LNCaP clone FGC (cell line): Measurements from ENCODE around the gene G6PC3.

ENCODE experiments used
- DNase-seq: peaks from one replicate; pipeline ENCODE4 v3.0.0-alpha.2; 2011; ENCODE audit warnings: low read depth
- H3K4me3 ChIP-seq: 2 replicates; pipeline ENCODE4 v1.5.1; 2011; ENCODE audit warnings: mild to moderate bottlenecking, low read depth, low read length, control low read depth
- CTCF ChIP-seq: IDR thresholded peaks from 2 replicates; pipeline ENCODE4 v1.5.1; 2012; ENCODE audit warnings: mild to moderate bottlenecking; ENCODE audit not compliant: control insufficient read depth, insufficient read depth; ENCODE audit errors: extremely low read depth

Gene G6PC3

GRCh38 chr17:44084131-44084538 is 13.6 kb downstream of the G6PC3 start:
- DNase-seq = no peak
- no peak overlapping the region for H3K4me3 ChIP-seq
- peak; percentile 19; the same call in 1 of the 2 replicates for TF ChIP-seq CTCF

- no peak overlapping the region for H3K4me3 ChIP-seq
- no peak for DNase-seq
- no peak for TF ChIP-seq CTCF
Observed at GRCh38 chr17:44084921-44085320, 14.4 kb downstream of the G6PC3 start.

GRCh38 chr17:44085908-44086307 is 15.4 kb downstream of the G6PC3 start:
- no peak for DNase-seq
- no peak overlapping the region for H3K4me3 ChIP-seq
- TF ChIP-seq CTCF = no peak

GRCh38 chr17:44086364-44087311 is 16.1 kb downstream of the G6PC3 start:
- TF ChIP-seq CTCF = no peak
- no peak overlapping the region for H3K4me3 ChIP-seq
- DNase-seq = no peak

- no peak overlapping the region for H3K4me3 ChIP-seq
- TF ChIP-seq CTCF = no peak
Observed at GRCh38 chr17:44087319-44087718, 16.8 kb downstream of the G6PC3 start.

GRCh38 chr17:44088254-44088653 is 17.7 kb downstream of the G6PC3 start:
- TF ChIP-seq CTCF = no peak
- H3K4me3 ChIP-seq = no peak overlapping the region
- DNase-seq = no peak

More at GRCh38 chr17:44087319-44087718, 16.8 kb downstream of the G6PC3 start:
- no peak for DNase-seq
